ENCODE results near the gene GRK5. TPM values are rescaled to one million over a fixed set of nuclear protein-coding genes. Genes with fewer than 3 reads are reported as not detected.

Gene GRK5
- total RNA-seq, 1 experiment from 2014 or later, result 1.2 TPM

DNA sequence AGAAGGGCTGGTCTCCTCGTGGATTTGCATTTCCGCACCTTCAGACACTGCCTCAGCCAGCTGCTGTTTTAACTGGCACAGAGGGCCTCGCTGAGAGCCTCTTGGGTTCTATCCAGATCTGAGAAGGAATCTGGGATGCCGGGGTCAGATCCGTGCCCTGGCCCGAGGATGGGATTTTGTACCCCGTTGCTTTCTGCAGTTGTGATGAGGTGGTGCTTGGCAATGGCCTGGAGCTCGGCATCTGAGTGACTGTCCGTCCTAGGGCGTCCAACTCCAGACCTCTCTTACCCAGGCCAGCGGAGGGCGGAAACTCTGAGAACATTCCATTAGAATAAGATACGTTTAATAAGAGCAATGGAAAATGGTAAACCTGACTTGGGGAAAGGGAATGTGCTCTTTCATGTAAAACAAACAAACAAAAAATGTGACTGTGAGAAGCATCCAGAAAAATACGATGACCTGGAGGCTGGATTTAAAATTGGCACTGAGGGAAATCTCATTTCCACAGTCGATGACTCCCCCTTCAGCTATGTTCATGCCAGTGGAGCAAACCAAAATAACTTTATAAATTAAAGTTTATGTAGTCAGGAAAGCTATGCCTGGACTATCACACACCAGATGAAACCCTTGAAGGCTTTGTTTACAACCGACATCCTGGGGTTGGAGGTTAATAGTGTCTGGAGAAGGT lies 39.6 kb downstream of the GRK5 start:
- Mint-ChIP-seq H3K4me1 (peaks cover 18 to 26% of the 10 kb centered on the region in 2 experiments), H3K9me3 (no peaks in the 10 kb centered on the region), H3K36me3 (ENCODE audit: insufficient read depth in 1 of 3, low read depth in 3 of 3) (no peaks in the 10 kb centered on the region), H3K4me3 (no peak overlapping the region), H3K27ac (no peak overlapping the region), H3K27me3 (ENCODE audit: low read depth) (peaks cover 23% of the 10 kb centered on the region)
- no CpG with 5 or more reads among the region's 16 CpGs for WGBS (ENCODE audit: extremely low coverage, insufficient read length, low lambda C conversion rate)
- H3K27ac ChIP-seq (ENCODE audit: insufficient read length, low read depth, low read length), result no peak overlapping the region
- H4K8ac ChIP-seq (replicated peaks; ENCODE audit: insufficient read length, low read depth, low read length), result no peak overlapping the region
- TF ChIP-seq, protein P1, sequence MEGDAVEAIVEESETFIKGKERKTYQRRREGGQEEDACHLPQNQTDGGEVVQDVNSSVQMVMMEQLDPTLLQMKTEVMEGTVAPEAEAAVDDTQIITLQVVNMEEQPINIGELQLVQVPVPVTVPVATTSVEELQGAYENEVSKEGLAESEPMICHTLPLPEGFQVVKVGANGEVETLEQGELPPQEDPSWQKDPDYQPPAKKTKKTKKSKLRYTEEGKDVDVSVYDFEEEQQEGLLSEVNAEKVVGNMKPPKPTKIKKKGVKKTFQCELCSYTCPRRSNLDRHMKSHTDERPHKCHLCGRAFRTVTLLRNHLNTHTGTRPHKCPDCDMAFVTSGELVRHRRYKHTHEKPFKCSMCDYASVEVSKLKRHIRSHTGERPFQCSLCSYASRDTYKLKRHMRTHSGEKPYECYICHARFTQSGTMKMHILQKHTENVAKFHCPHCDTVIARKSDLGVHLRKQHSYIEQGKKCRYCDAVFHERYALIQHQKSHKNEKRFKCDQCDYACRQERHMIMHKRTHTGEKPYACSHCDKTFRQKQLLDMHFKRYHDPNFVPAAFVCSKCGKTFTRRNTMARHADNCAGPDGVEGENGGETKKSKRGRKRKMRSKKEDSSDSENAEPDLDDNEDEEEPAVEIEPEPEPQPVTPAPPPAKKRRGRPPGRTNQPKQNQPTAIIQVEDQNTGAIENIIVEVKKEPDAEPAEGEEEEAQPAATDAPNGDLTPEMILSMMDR (conservative IDR thresholded peaks at IDR 0.05), result no peak
- no peaks in the 10 kb centered on the region for H4K20me1 ChIP-seq (ENCODE audit: control insufficient read depth, insufficient read depth, insufficient read length)
- peaks cover 4% of the 10 kb centered on the region; the same call in 1 of the 2 replicates for H3K4me1 ChIP-seq (ENCODE audit: insufficient read depth, low read length)
- H2BK12ac ChIP-seq (ENCODE audit: insufficient read length, low read depth, low read length), result no peak overlapping the region
- no peak overlapping the region for H3K4ac ChIP-seq (ENCODE audit: low read depth, low read length)
- no peak overlapping the region for H3K14ac ChIP-seq (ENCODE audit: insufficient read depth, low read length)
- H3K79me2 ChIP-seq (ENCODE audit: insufficient read depth, low read length), result no peaks in the 10 kb centered on the region
- H3K4me2 ChIP-seq (ENCODE audit: insufficient read depth, insufficient read length, low read length), result no peak overlapping the region
- no peak for DNase-seq
- no peak overlapping the region for H3T11ph ChIP-seq (ENCODE audit: low read length)
- no peaks in the 10 kb centered on the region for H3K79me1 ChIP-seq (ENCODE audit: insufficient read depth, low read depth, low read length, poor library complexity, severe bottlenecking)
- H3K56ac ChIP-seq (ENCODE audit: insufficient read length, low read depth, low read length), result no peak overlapping the region
- no peak overlapping the region for H4K91ac ChIP-seq (ENCODE audit: insufficient read length, low read depth, low read length)
- no peaks in the 10 kb centered on the region for H3K23me2 ChIP-seq (ENCODE audit: insufficient read length, low read depth, low read length, poor library complexity, severe bottlenecking)
- no peak overlapping the region for H2BK20ac ChIP-seq (ENCODE audit: low read depth, low read length, poor library complexity, severe bottlenecking)
- H3K18ac ChIP-seq (ENCODE audit: insufficient read length, low read depth, low read length), result no peak overlapping the region
- H3K9ac ChIP-seq (ENCODE audit: extremely low read depth, insufficient read length, low read length), result no peak overlapping the region
- no peak overlapping the region for H2BK120ac ChIP-seq (ENCODE audit: low read depth, low read length, poor library complexity, severe bottlenecking)
- no peak overlapping the region for H2AK5ac ChIP-seq (ENCODE audit: insufficient read length, low read length)
- H2BK5ac ChIP-seq (ENCODE audit: insufficient read length, low read length), result no peak overlapping the region
- H3K27me3 ChIP-seq (ENCODE audit: insufficient read depth, low read length), result no peaks in the 10 kb centered on the region; the same call in 1 of the 2 replicates
- H4K5ac ChIP-seq (ENCODE audit: insufficient read length, low read depth, low read length), result no peak overlapping the region
- no peak overlapping the region for H2BK15ac ChIP-seq (ENCODE audit: low read depth, low read length)
- no peak overlapping the region for H2AFZ ChIP-seq (ENCODE audit: low read length)
- H3K23ac ChIP-seq (ENCODE audit: insufficient read length, low read depth, low read length), result no peak overlapping the region
- no peaks in the 10 kb centered on the region for H3K9me3 ChIP-seq (ENCODE audit: control insufficient read depth, low read depth, low read length)

Measured in H9 (cell line).